AG09309 (cell line): ENCODE measurements around the gene ATXN7.

ENCODE experiments used
- DNase-seq: peaks from one replicate; pipeline ENCODE4 v3.0.0-alpha.2; 2010; ENCODE audit warnings: low read depth
- H3K4me3 ChIP-seq: 2 replicates; pipeline ENCODE4 v1.5.1; 2011; ENCODE audit warnings: mild to moderate bottlenecking, low read depth, low read length, moderate library complexity; ENCODE audit not compliant: control insufficient read depth
- CTCF ChIP-seq: IDR thresholded peaks from 2 replicates; pipeline ENCODE4 v1.5.1; 2011; ENCODE audit warnings: mild to moderate bottlenecking, low read depth, low read length, inconsistent platforms; ENCODE audit not compliant: insufficient read depth, control insufficient read depth; ENCODE audit errors: missing control alignments

Gene ATXN7

GRCh38 chr3:64002233-64002632, 138.6 kb downstream of the ATXN7 start:
- DNase-seq: no peak
- no peak for TF ChIP-seq CTCF

GRCh38 chr3:64003589-64003988, 139.9 kb downstream of the ATXN7 start:
- no peak for TF ChIP-seq CTCF
- H3K4me3 ChIP-seq: no peak overlapping the region
- no peak for DNase-seq

More at GRCh38 chr3:64002233-64002632, 138.6 kb downstream of the ATXN7 start:
- H3K4me3 ChIP-seq: no peak overlapping the region

- TF ChIP-seq CTCF: no peak
- DNase-seq: no peak
- no peak overlapping the region for H3K4me3 ChIP-seq
Measured at GRCh38 chr3:64008017-64008416, 144.3 kb downstream of the ATXN7 start.

GRCh38 chr3:64008487-64009351, 145.1 kb downstream of the ATXN7 start:
- H3K4me3 ChIP-seq: no peak overlapping the region
- no peak for TF ChIP-seq CTCF
- DNase-seq: no peak

- no peak overlapping the region for H3K4me3 ChIP-seq
- TF ChIP-seq CTCF: no peak
- no peak for DNase-seq
Measured at GRCh38 chr3:64009528-64009927, 145.9 kb downstream of the ATXN7 start.

GRCh38 chr3:64010199-64010598, 146.5 kb downstream of the ATXN7 start:
- no peak for DNase-seq
- TF ChIP-seq CTCF: no peak
- no peak overlapping the region for H3K4me3 ChIP-seq
